Naive thymus-derived CD8-positive, alpha-beta T cell (primary cell): ENCODE measurements around the gene WDR19. TPM values are rescaled to one million over a fixed set of nuclear protein-coding genes. Genes with fewer than 3 reads are reported as not detected.
A peak's percentile ranks its signal among the peaks of the same experiment; 100 is the strongest.
"Not testable (repeated sequence)": the region's sequence is repeated elsewhere in the genome, so short reads cannot be mapped to it uniquely, and the experiment has no call there.

Source experiments
- ATAC-seq, 2 donors: fragments of 150-1000 bp; cut with Tn5 transposase in 1 of 2; sonication (Bioruptor Pico), chemical (Tn5 transposase) in 1 of 2; 1 replicate in 1 of 2; 2 replicates in 1 of 2; pipeline ENCODE4 v1.10.0; 2021; ENCODE audit warnings: mild to moderate bottlenecking in 2 of 2, moderate library complexity in 2 of 2
- POLR2A ChIA-PET: fragments of 350-600 bp; sonication (Branson Sonifier 250); formaldehyde crosslinking; loops from one replicate; lab custom pipeline; 2021; ENCODE audit warnings: antibody characterized with exemption; lab: Charles Lee
- DNase-seq, 10 donors: peaks; one replicate each; pipeline versions ENCODE4 v3.0.0 to v3.0.0-alpha.2; 2020 to 2022
- H3K27ac Mint-ChIP-seq, 10 donors: one replicate each; pipeline ENCODE4 v1.8.0; 2020 to 2022; ENCODE audit warnings: mild to moderate bottlenecking in 10 of 10, mixed read lengths in 10 of 10, moderate library complexity in 4 of 10, inconsistent platforms in 1 of 10
- H3K27me3 Mint-ChIP-seq, 5 donors: one replicate each; pipeline ENCODE4 v1.8.0; 2021 to 2022; ENCODE audit warnings: mixed read lengths in 5 of 5
- H3K36me3 Mint-ChIP-seq, 3 donors: one replicate each; pipeline ENCODE4 v1.8.0; 2020 to 2022; ENCODE audit warnings: mixed read lengths in 3 of 3, mild to moderate bottlenecking in 2 of 3, inconsistent platforms in 1 of 3
- H3K4me1 Mint-ChIP-seq, 4 donors: one replicate each; pipeline ENCODE4 v1.8.0; 2021 to 2022; ENCODE audit warnings: mixed read lengths in 4 of 4
- H3K4me3 Mint-ChIP-seq, 10 donors: one replicate each; pipeline ENCODE4 v1.8.0; 2020 to 2022; ENCODE audit warnings: mild to moderate bottlenecking in 10 of 10, mixed read lengths in 10 of 10, moderate library complexity in 6 of 10, inconsistent platforms in 1 of 10
- H3K9me3 Mint-ChIP-seq, 9 donors: one replicate each; pipeline ENCODE4 v1.8.0; 2020 to 2022; ENCODE audit warnings: mixed read lengths in 9 of 9, mild to moderate bottlenecking in 3 of 9, inconsistent platforms in 1 of 9, moderate library complexity in 1 of 9
- polyA plus RNA-seq, 3 donors: library from polyadenylated mRNA; unstranded; fragments of 300-500 nt; fragmentation: Illumina TruSeq; gene quantifications; one replicate each; pipeline ENCODE4 v1.2.3, GENCODE V29; 2021
- total RNA-seq, 8 experiments: library from RNA in 2 of 8; stranded (reverse) in 2 of 8; gene quantifications; one replicate each; pipeline ENCODE4 v1.2.3 and lab custom pipeline; 2021 to 2026

Gene WDR19
- total and polyA plus RNA-seq, 5 experiments from 2014 or later, result 4.4 to 50.2 (median 9.1) TPM

DNA sequence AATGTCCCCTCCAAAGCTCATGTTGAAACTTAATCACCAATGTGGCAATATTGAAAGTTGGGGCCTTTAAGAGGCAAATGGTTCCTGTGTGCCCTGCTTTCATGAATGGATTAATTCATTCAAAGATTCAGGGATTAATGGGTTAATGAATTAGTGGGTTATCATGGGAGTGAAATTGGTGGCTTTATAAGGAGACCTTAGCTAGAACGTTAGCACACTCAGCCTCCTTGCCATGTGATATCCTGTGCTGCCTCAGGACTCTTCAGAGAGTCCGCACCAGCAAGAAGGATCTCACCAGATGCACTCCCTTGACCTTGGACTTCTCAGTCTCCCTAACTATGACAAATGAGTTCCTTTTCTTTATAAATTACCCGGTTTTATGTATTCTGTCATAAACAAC, 2.6 kb upstream of the WDR19 start:
- H3K4me1 Mint-ChIP-seq, result peaks cover 0 to 11% (median 4%) of the 10 kb centered on the region in 4 donors
- POLR2A ChIA-PET, result interaction anchor here (0.6 kb wide), 1 partner anchor 1048 kb away, joined by 7 read pairs; no protein-coding TSS in a partner anchor

DNA sequence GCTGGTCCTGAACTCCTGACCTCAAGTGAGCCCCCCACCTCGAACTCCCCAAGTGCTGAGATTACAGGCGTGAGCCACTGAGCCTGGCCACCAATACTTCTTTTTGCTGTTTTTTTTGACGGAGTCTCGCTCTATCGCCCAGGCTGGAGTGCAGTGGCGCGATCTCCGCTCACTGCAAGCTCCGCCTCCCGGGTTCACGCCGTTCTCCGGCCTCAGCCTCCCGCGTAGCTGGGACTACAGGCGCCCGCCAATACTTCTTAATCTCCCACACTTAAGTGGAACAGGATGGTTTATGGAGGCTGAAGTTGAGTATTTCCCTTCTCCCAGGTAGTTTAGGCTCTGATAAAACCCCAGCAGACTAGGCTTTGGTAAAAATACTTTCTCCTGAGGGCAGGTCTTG, 1.7 kb upstream of the WDR19 start:
- H3K27me3 Mint-ChIP-seq, H3K36me3 Mint-ChIP-seq, H3K9me3 Mint-ChIP-seq, H3K4me3 Mint-ChIP-seq, H3K27ac Mint-ChIP-seq, POLR2A ChIA-PET, ATAC-seq, DNase-seq: not testable (repeated sequence)
- H3K4me1 Mint-ChIP-seq, result peaks cover 0 to 11% (median 4%) of the 10 kb centered on the region in 4 donors

More for the DNA sequence above, 2.6 kb upstream of the WDR19 start:
- no peak overlapping the region for H3K4me3 Mint-ChIP-seq
- no peak for DNase-seq
- no peaks in the 10 kb centered on the region for H3K36me3 Mint-ChIP-seq
- H3K9me3 Mint-ChIP-seq, result no peaks in the 10 kb centered on the region
- H3K27me3 Mint-ChIP-seq, result peaks cover 0 to 9% (median 4%) of the 10 kb centered on the region in 5 donors
- no peak overlapping the region for H3K27ac Mint-ChIP-seq
- no peak for ATAC-seq

GRCh38 chr4:39181520-39181904, 817 bp upstream of the WDR19 start:
- Mint-ChIP-seq H3K36me3 (peaks cover 0 to 5% (median 0%) of the 10 kb centered on the region in 3 donors), H3K4me1 (peaks cover 0 to 11% (median 4%) of the 10 kb centered on the region in 4 donors), H3K9me3 (no peaks in the 10 kb centered on the region), H3K4me3 (peak overlapping the region in 3 of 10 donors; percentile 15 to 38 (median 26)), H3K27ac (peak overlapping the region in 3 of 10 donors; percentile 17 to 58 (median 54)), H3K27me3 (peaks cover 0 to 5% (median 3%) of the 10 kb centered on the region in 5 donors)
- POLR2A ChIA-PET, result interaction anchor here (1.0 kb wide), 1 partner anchor 41 kb away, joined by 3 read pairs; no protein-coding TSS in a partner anchor
- DNase-seq, result no peak
- ATAC-seq, result no peak

DNA sequence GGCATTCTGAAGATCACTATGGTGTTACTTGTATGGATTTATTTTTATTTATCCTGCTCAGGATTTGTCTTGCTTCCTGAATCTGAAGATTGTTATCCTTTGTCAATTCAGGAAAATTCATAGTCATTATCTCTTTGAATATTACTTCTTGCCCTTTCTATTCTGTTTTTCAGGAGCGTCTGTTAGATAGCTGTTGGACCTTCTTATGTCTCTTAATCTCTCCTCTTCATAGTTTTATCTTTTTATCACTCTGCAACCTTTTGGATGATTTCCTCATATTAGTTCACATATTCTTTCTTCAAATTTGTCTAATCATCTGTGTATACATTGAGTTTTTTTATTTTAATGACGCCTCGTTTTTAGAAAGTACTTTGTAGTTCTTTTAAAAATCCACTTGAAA, 19.6 kb downstream of the WDR19 start:
- H3K4me3 Mint-ChIP-seq, result no peak overlapping the region
- POLR2A ChIA-PET, result no interaction called here
- H3K27ac Mint-ChIP-seq, result no peak overlapping the region
- no peaks in the 10 kb centered on the region for H3K27me3 Mint-ChIP-seq
- H3K4me1 Mint-ChIP-seq, result no peaks in the 10 kb centered on the region
- H3K9me3 Mint-ChIP-seq, result no peaks in the 10 kb centered on the region
- peaks cover 8 to 49% (median 34%) of the 10 kb centered on the region in 3 donors for H3K36me3 Mint-ChIP-seq
- DNase-seq, result no peak
- ATAC-seq, result no peak

GRCh38 chr4:39204543-39204942, 22.2 kb downstream of the WDR19 start:
- H3K36me3 Mint-ChIP-seq, result peaks cover 19 to 55% (median 52%) of the 10 kb centered on the region in 3 donors
- H3K27ac Mint-ChIP-seq, result no peak overlapping the region
- POLR2A ChIA-PET, result no interaction called here
- H3K4me1 Mint-ChIP-seq, result no peaks in the 10 kb centered on the region
- no peaks in the 10 kb centered on the region for H3K27me3 Mint-ChIP-seq
- no peak overlapping the region for H3K4me3 Mint-ChIP-seq
- DNase-seq (no peak), ATAC-seq (no peak)
- no peaks in the 10 kb centered on the region for H3K9me3 Mint-ChIP-seq

DNA sequence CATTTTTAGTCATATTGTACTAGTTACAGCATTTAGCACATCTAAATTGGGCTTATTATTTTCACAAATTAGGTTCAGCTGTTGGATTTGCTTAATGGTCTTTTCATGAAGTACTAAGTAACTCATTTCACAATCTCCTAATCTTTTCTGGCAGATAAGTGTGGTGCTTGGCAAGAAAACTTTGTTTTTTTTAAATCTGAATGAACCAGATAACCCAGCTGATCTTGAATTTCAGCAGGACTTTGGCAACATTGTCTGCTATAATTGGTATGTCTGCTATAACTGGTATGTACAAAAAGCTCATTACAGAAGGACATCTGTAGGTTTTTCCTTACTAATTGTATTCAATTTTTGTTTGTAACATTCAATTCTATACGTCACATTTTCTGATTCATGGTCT, 22.7 kb downstream of the WDR19 start:
- POLR2A ChIA-PET, result no interaction called here
- Mint-ChIP-seq H3K4me3 (no peak overlapping the region), H3K27ac (no peak overlapping the region), H3K9me3 (no peaks in the 10 kb centered on the region), H3K36me3 (peaks cover 19 to 55% (median 52%) of the 10 kb centered on the region in 3 donors), H3K4me1 (no peaks in the 10 kb centered on the region), H3K27me3 (no peaks in the 10 kb centered on the region)
- ATAC-seq (no peak), DNase-seq (no peak)

DNA sequence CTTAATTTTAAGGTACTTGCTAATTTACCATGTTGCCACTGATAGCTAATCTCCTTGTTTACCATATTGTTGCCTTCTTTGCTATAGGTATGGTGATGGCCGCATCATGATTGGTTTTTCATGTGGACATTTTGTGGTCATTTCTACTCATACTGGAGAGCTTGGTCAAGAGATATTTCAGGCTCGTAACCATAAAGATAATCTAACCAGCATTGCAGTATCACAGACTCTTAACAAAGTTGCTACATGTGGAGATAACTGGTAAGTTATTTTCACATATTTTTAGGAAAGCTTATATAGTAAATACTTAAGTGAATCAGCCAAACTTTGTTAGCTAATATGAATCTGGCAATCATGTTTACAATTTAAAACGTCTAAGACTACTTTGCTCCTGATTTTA, 23.1 kb downstream of the WDR19 start:
- H3K4me1 Mint-ChIP-seq, result no peaks in the 10 kb centered on the region
- H3K36me3 Mint-ChIP-seq, result peaks cover 19 to 55% (median 52%) of the 10 kb centered on the region in 3 donors
- ATAC-seq, result no peak
- H3K27ac Mint-ChIP-seq, result no peak overlapping the region
- no peak for DNase-seq
- H3K27me3 Mint-ChIP-seq, result no peaks in the 10 kb centered on the region
- no peak overlapping the region for H3K4me3 Mint-ChIP-seq
- no peaks in the 10 kb centered on the region for H3K9me3 Mint-ChIP-seq
- POLR2A ChIA-PET, result no interaction called here

DNA sequence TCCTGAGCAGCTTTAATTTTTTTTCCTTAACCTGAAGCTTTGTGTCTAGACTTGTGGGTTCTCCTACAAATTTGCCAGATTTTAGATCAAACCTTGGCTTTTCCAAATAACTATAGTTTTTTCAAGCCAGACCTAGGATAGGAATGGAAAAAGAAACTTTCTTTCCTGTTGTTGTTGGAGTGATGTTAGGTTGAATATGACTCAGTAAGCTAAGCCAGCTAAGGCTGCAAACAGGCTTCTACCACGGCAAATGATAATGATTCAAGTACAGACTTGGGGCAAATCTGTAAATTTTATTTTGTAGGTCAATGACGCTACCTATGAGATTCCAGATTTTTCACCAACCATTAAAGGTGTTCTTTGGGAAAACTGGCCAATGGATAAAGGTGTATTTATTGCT, 45.6 kb downstream of the WDR19 start:
- no peak for ATAC-seq
- POLR2A ChIA-PET, result no interaction called here
- H3K9me3 Mint-ChIP-seq, result no peaks in the 10 kb centered on the region
- no peak overlapping the region for H3K4me3 Mint-ChIP-seq
- no peaks in the 10 kb centered on the region for H3K27me3 Mint-ChIP-seq
- H3K27ac Mint-ChIP-seq, result no peak overlapping the region
- DNase-seq, result no peak
- H3K36me3 Mint-ChIP-seq, result peaks cover 5 to 24% (median 22%) of the 10 kb centered on the region in 3 donors
- H3K4me1 Mint-ChIP-seq, result no peaks in the 10 kb centered on the region

DNA sequence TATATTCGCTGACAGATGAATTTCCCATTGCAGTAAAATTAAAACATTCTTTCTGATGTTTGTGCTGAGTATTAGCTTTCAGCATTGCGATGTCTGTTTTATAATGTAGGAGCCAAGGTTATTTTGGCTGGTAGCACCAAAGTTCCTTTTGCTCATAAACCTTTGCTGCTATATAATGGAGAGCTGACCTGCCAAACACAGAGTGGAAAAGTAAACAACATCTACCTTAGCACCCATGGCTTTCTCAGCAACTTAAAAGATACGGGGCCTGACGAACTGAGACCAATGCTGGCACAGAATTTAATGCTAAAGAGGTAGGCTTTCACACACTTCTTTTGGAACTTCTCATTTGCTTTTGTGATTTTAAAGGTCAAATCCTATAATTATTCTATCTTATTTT, 46.0 kb downstream of the WDR19 start:
- ATAC-seq (no peak), DNase-seq (no peak)
- Mint-ChIP-seq H3K9me3 (no peaks in the 10 kb centered on the region), H3K4me1 (no peaks in the 10 kb centered on the region), H3K36me3 (peaks cover 5 to 27% (median 22%) of the 10 kb centered on the region in 3 donors), H3K27ac (no peak overlapping the region), H3K27me3 (no peaks in the 10 kb centered on the region), H3K4me3 (no peak overlapping the region)
- POLR2A ChIA-PET, result no interaction called here

- no peak overlapping the region for H3K4me3 Mint-ChIP-seq
- ATAC-seq (no peak), DNase-seq (no peak)
- no peak overlapping the region for H3K27ac Mint-ChIP-seq
- H3K27me3 Mint-ChIP-seq, result no peaks in the 10 kb centered on the region
- H3K36me3 Mint-ChIP-seq, result peaks cover 5 to 30% (median 22%) of the 10 kb centered on the region in 3 donors
- POLR2A ChIA-PET, result no interaction called here
- H3K4me1 Mint-ChIP-seq, result no peaks in the 10 kb centered on the region
- no peaks in the 10 kb centered on the region for H3K9me3 Mint-ChIP-seq
Measured at GRCh38 chr4:39230462-39230861, 48.1 kb downstream of the WDR19 start.

DNA sequence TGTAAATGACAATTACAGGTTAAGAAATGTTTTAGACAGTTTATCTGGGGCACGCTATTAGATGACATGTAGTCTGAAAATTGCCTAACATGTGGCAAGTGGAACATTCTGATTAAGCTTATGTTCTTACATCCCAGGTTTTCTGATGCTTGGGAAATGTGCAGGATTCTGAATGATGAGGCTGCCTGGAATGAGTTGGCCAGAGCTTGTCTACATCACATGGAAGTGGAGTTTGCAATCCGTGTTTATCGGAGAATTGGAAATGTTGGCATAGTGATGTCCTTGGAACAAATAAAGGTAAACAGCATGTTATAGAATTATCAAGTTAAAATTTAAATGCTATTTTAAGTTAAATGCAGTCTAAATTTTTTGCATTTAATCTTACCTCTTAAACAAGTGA, 49.3 kb downstream of the WDR19 start:
- POLR2A ChIA-PET, result interaction anchor here (0.6 kb wide), 1 partner anchor 325 kb away, joined by 3 read pairs; no protein-coding TSS in a partner anchor
- ATAC-seq (no peak), DNase-seq (no peak)
- no peak overlapping the region for H3K27ac Mint-ChIP-seq
- H3K36me3 Mint-ChIP-seq, result peaks cover 5 to 37% (median 28%) of the 10 kb centered on the region in 3 donors
- no peaks in the 10 kb centered on the region for H3K9me3 Mint-ChIP-seq
- H3K4me1 Mint-ChIP-seq, result no peaks in the 10 kb centered on the region
- H3K4me3 Mint-ChIP-seq, result no peak overlapping the region
- no peaks in the 10 kb centered on the region for H3K27me3 Mint-ChIP-seq

GRCh38 chr4:39232100-39232499, 49.8 kb downstream of the WDR19 start:
- no peak overlapping the region for H3K4me3 Mint-ChIP-seq
- no peak for DNase-seq
- POLR2A ChIA-PET, result no interaction called here
- H3K4me1 Mint-ChIP-seq, result no peaks in the 10 kb centered on the region
- H3K36me3 Mint-ChIP-seq, result peaks cover 5 to 39% (median 28%) of the 10 kb centered on the region in 3 donors
- no peak for ATAC-seq
- H3K9me3 Mint-ChIP-seq, result no peaks in the 10 kb centered on the region
- H3K27ac Mint-ChIP-seq, result no peak overlapping the region
- H3K27me3 Mint-ChIP-seq, result no peaks in the 10 kb centered on the region

- H3K9me3 Mint-ChIP-seq, result no peaks in the 10 kb centered on the region
- POLR2A ChIA-PET, result no interaction called here
- ATAC-seq, result no peak
- H3K4me1 Mint-ChIP-seq, result no peaks in the 10 kb centered on the region
- H3K4me3 Mint-ChIP-seq, result no peak overlapping the region
- H3K36me3 Mint-ChIP-seq, result peaks cover 5 to 43% (median 33%) of the 10 kb centered on the region in 3 donors
- no peak overlapping the region for H3K27ac Mint-ChIP-seq
- H3K27me3 Mint-ChIP-seq, result no peaks in the 10 kb centered on the region
- no peak for DNase-seq
Measured at GRCh38 chr4:39233114-39233513, 50.8 kb downstream of the WDR19 start.

DNA sequence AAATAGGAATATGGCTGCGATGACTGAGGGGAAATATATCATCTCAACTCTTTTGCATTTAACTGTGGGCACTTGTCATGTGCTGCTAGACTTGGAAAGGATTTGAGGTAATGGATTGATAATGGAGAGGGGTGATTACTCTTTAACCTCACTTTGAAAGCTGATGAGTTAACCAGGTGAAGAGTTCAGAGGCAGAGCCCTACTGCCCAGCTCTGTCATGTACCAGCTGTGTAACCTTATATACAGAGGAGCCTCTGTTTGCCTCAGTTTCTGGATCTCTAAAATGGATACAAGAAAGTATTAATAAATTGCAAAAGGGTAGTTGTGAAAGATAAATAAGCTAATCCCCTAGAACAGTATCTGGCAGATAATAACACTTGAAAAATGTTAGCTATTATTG, 51.5 kb downstream of the WDR19 start:
- Mint-ChIP-seq H3K4me3 (no peak overlapping the region), H3K9me3 (no peaks in the 10 kb centered on the region), H3K27ac (no peak overlapping the region), H3K4me1 (no peaks in the 10 kb centered on the region), H3K27me3 (no peaks in the 10 kb centered on the region), H3K36me3 (peaks cover 5 to 43% (median 29%) of the 10 kb centered on the region in 3 donors)
- no peak for DNase-seq
- POLR2A ChIA-PET, result no interaction called here
- no peak for ATAC-seq
